Liver (tissue), 3 donors: Measurements from ENCODE around the gene VARS1.
"Not testable (repeated sequence)": the region's sequence is repeated elsewhere in the genome, so short reads cannot be mapped to it uniquely, and the experiment has no call there.

Experiments
- HNF4A ChIP-seq, 2 donors: conservative IDR thresholded peaks; 2 replicates each; pipeline ENCODE4 v1.6.1; 2016; ENCODE audit warnings: antibody characterized with exemption in 2 of 2, mild to moderate bottlenecking in 2 of 2
- JUND ChIP-seq, 2 donors: IDR thresholded peaks; 2 replicates each; pipeline ENCODE4 v1.6.1; 2016; ENCODE audit warnings: antibody characterized with exemption in 2 of 2
- NR2F2 ChIP-seq: IDR thresholded peaks from 2 replicates; pipeline ENCODE4 v1.6.1; 2016; ENCODE audit warnings: antibody characterized with exemption
- RAD21 ChIP-seq, 2 donors: IDR thresholded peaks; 2 replicates each; pipeline ENCODE4 v1.6.1; 2016; ENCODE audit warnings: antibody characterized with exemption in 2 of 2, mild to moderate bottlenecking in 2 of 2
- TAF1 ChIP-seq: conservative IDR thresholded peaks from 2 replicates; pipeline ENCODE4 v1.6.1; 2016; ENCODE audit warnings: antibody characterized with exemption, mild to moderate bottlenecking
- TF ChIP-seq, protein P1 (sequence below): IDR thresholded peaks from 2 replicates; pipeline ENCODE4 v1.6.1; 2016; ENCODE audit warnings: antibody characterized with exemption
- TF ChIP-seq, protein P2 (sequence below): fragments of 150-350 bp; IDR thresholded peaks from 2 replicates; pipeline ENCODE4 v1.5.1; 2017; ENCODE audit warnings: improper control_type of control experiment, low read depth, low read length; ENCODE audit not compliant: missing input control
- TF ChIP-seq, protein P3 (sequence below): IDR thresholded peaks from 2 replicates; pipeline ENCODE4 v1.6.1; 2016; ENCODE audit warnings: antibody characterized with exemption
- TF ChIP-seq, protein P4 (sequence below): IDR thresholded peaks from 2 replicates; pipeline ENCODE4 v1.6.1; 2016; ENCODE audit warnings: antibody characterized with exemption, mild to moderate bottlenecking
- donor health status: healthy.
- donor health status: healthy.

DNA sequence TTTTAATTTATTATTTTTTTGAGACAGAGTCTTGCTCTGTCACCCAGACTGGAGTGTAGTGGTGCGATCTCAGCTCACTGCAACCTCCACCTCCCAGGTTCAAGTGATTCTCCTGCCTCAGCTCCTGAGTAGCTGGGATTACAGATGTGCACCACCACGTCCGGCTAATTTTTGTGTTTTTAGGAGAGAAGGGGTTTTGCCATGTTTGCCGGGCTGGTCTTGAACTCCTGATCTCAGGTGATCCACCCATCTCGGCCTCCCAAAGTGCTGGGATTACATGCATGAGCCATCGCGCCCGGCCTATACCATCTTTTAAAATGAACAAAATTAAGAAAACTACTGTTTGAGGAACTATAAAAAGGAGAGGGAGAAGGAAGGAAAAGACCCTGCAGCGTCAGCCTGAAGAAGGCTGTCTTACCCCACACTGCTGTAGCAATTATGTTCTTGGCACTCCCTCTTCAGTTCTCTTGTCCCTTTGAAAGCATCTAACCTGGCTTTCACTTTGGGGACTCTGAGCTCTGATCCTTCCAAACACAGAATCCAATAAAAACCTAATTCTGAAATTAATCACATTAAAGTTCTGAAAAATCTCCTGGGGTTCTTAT lies 28.1 kb upstream of the VARS1 start:
- TF ChIP-seq TAF1; HNF4A (conservative IDR thresholded peaks at IDR 0.05); RAD21 (IDR thresholded peaks at IDR 0.05); NR2F2; JUND (IDR thresholded peaks at IDR 0.05): not testable (repeated sequence)
- TF ChIP-seq, protein P1, sequence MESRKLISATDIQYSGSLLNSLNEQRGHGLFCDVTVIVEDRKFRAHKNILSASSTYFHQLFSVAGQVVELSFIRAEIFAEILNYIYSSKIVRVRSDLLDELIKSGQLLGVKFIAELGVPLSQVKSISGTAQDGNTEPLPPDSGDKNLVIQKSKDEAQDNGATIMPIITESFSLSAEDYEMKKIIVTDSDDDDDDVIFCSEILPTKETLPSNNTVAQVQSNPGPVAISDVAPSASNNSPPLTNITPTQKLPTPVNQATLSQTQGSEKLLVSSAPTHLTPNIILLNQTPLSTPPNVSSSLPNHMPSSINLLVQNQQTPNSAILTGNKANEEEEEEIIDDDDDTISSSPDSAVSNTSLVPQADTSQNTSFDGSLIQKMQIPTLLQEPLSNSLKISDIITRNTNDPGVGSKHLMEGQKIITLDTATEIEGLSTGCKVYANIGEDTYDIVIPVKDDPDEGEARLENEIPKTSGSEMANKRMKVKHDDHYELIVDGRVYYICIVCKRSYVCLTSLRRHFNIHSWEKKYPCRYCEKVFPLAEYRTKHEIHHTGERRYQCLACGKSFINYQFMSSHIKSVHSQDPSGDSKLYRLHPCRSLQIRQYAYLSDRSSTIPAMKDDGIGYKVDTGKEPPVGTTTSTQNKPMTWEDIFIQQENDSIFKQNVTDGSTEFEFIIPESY = not testable (repeated sequence)
- TF ChIP-seq, protein P2, sequence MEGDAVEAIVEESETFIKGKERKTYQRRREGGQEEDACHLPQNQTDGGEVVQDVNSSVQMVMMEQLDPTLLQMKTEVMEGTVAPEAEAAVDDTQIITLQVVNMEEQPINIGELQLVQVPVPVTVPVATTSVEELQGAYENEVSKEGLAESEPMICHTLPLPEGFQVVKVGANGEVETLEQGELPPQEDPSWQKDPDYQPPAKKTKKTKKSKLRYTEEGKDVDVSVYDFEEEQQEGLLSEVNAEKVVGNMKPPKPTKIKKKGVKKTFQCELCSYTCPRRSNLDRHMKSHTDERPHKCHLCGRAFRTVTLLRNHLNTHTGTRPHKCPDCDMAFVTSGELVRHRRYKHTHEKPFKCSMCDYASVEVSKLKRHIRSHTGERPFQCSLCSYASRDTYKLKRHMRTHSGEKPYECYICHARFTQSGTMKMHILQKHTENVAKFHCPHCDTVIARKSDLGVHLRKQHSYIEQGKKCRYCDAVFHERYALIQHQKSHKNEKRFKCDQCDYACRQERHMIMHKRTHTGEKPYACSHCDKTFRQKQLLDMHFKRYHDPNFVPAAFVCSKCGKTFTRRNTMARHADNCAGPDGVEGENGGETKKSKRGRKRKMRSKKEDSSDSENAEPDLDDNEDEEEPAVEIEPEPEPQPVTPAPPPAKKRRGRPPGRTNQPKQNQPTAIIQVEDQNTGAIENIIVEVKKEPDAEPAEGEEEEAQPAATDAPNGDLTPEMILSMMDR = not testable (repeated sequence)
- TF ChIP-seq, protein P3, sequence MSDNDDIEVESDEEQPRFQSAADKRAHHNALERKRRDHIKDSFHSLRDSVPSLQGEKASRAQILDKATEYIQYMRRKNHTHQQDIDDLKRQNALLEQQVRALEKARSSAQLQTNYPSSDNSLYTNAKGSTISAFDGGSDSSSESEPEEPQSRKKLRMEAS = not testable (repeated sequence)
- TF ChIP-seq, protein P4, sequence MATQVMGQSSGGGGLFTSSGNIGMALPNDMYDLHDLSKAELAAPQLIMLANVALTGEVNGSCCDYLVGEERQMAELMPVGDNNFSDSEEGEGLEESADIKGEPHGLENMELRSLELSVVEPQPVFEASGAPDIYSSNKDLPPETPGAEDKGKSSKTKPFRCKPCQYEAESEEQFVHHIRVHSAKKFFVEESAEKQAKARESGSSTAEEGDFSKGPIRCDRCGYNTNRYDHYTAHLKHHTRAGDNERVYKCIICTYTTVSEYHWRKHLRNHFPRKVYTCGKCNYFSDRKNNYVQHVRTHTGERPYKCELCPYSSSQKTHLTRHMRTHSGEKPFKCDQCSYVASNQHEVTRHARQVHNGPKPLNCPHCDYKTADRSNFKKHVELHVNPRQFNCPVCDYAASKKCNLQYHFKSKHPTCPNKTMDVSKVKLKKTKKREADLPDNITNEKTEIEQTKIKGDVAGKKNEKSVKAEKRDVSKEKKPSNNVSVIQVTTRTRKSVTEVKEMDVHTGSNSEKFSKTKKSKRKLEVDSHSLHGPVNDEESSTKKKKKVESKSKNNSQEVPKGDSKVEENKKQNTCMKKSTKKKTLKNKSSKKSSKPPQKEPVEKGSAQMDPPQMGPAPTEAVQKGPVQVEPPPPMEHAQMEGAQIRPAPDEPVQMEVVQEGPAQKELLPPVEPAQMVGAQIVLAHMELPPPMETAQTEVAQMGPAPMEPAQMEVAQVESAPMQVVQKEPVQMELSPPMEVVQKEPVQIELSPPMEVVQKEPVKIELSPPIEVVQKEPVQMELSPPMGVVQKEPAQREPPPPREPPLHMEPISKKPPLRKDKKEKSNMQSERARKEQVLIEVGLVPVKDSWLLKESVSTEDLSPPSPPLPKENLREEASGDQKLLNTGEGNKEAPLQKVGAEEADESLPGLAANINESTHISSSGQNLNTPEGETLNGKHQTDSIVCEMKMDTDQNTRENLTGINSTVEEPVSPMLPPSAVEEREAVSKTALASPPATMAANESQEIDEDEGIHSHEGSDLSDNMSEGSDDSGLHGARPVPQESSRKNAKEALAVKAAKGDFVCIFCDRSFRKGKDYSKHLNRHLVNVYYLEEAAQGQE = not testable (repeated sequence)
